HG03457 (cell line): ENCODE data around the gene TBC1D14.

Experiments used
- ATAC-seq: cut with Tn5 transposase; IDR thresholded peaks from one replicate; pipeline ENCODE4 v1.9.1; 2021; ENCODE audit warnings: moderate number of reproducible peaks; ENCODE audit not compliant: unreplicated experiment

Gene TBC1D14

GRCh38 chr4:6944301-6945051, 34.9 kb downstream of the TBC1D14 start:
- ATAC-seq: no peak

GRCh38 chr4:6945052-6945409, 35.4 kb downstream of the TBC1D14 start:
- ATAC-seq: no peak

- ATAC-seq: no peak
Observed at GRCh38 chr4:6946497-6946896, 36.9 kb downstream of the TBC1D14 start.

- ATAC-seq: no peak
Observed at GRCh38 chr4:6948134-6948460, 38.5 kb downstream of the TBC1D14 start.

- no peak for ATAC-seq
Observed at GRCh38 chr4:6951880-6952381, 42.3 kb downstream of the TBC1D14 start.

- ATAC-seq: no peak
Observed at GRCh38 chr4:6953751-6954380, 44.2 kb downstream of the TBC1D14 start.

GRCh38 chr4:6955261-6955911, 45.8 kb downstream of the TBC1D14 start:
- no peak for ATAC-seq

GRCh38 chr4:6956087-6956433, 46.4 kb downstream of the TBC1D14 start:
- no peak for ATAC-seq

- ATAC-seq: no peak
Observed at GRCh38 chr4:6956434-6957147, 47.0 kb downstream of the TBC1D14 start.

GRCh38 chr4:6957148-6957520, 47.5 kb downstream of the TBC1D14 start:
- no peak for ATAC-seq

- ATAC-seq: no peak
Observed at GRCh38 chr4:6957994-6958393, 48.4 kb downstream of the TBC1D14 start.

GRCh38 chr4:6959261-6959660, 49.6 kb downstream of the TBC1D14 start:
- no peak for ATAC-seq

GRCh38 chr4:6960154-6960553, 50.5 kb downstream of the TBC1D14 start:
- ATAC-seq: no peak

GRCh38 chr4:6960628-6961412, 51.2 kb downstream of the TBC1D14 start:
- no peak for ATAC-seq

GRCh38 chr4:6961496-6962210, 52.0 kb downstream of the TBC1D14 start:
- no peak for ATAC-seq

GRCh38 chr4:6962211-6963041, 52.8 kb downstream of the TBC1D14 start:
- ATAC-seq: no peak

- ATAC-seq: no peak
Observed at GRCh38 chr4:6963139-6963611, 53.5 kb downstream of the TBC1D14 start.

GRCh38 chr4:6964858-6965257, 55.2 kb downstream of the TBC1D14 start:
- ATAC-seq: no peak

- ATAC-seq: no peak
Observed at GRCh38 chr4:6965329-6965728, 55.7 kb downstream of the TBC1D14 start.
